PFSK-1 (cell line): ENCODE measurements around the gene DYRK2.

Experiments used
- POLR2AphosphoS5 ChIP-seq: IDR thresholded peaks from 2 replicates; pipeline ENCODE4 v1.6.1; 2012; ENCODE audit warnings: low read depth, mild to moderate bottlenecking, control low read depth, low read length, moderate library complexity
- TAF1 ChIP-seq: IDR thresholded peaks from 2 replicates; pipeline ENCODE4 v1.6.1; 2012; ENCODE audit warnings: low read length, control low read depth, borderline replicate concordance; ENCODE audit not compliant: insufficient read depth
- TF ChIP-seq, protein P1 (sequence below), 2 experiments: IDR thresholded peaks; 2 replicates each; pipeline versions ENCODE4 v1.6.1 to v1.8.0; 2011 to 2012; ENCODE audit warnings: low read depth in 2 of 2, low read length in 2 of 2, control low read depth in 1 of 2, inconsistent platforms in 1 of 2, mild to moderate bottlenecking in 1 of 2, moderate library complexity in 1 of 2; ENCODE audit not compliant: insufficient read depth in 1 of 2

DNA sequence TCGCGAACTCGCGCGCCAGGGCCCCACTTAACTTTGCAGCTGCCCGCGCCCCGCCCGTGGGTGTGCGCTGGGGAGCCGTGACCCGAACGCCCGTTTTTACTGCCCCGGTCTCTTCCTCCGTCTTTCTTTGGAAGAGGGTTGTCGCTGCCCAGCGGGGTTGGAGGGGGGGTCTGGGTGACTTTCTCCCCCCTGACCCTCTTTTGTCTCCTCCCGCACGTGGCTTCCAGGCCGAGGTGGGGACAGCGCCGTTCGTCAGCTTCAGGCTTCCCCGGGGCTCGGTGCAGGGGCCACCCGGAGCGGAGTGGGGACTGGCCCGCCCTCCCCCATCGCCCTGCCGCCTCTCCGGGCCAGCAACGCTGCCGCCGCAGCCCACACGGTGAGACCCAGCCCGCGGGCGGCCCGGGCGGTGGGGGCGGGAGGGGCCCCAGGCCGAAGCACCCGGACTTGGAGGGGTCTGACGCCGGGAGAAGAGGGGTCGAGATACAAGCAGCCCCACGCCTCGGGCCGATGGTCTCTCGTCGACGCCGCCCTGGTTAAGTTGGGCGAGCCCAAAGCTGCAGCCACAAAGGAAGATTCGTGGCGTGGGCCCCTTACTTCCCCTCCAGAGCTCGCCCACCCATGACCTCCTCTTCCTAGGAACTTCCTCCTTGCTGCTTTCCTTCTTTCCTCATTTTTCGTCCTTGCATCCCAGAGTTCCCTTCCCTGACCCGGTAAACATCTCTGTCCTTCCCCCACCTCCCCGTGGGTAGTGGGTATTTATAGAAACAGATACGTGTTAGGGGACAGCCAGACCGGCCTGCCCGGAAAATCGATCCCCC, 1.2 kb downstream of the DYRK2 start:
- TF ChIP-seq POLR2AphosphoS5, result no peak
- TF ChIP-seq TAF1, result no peak
- TF ChIP-seq, protein P1, sequence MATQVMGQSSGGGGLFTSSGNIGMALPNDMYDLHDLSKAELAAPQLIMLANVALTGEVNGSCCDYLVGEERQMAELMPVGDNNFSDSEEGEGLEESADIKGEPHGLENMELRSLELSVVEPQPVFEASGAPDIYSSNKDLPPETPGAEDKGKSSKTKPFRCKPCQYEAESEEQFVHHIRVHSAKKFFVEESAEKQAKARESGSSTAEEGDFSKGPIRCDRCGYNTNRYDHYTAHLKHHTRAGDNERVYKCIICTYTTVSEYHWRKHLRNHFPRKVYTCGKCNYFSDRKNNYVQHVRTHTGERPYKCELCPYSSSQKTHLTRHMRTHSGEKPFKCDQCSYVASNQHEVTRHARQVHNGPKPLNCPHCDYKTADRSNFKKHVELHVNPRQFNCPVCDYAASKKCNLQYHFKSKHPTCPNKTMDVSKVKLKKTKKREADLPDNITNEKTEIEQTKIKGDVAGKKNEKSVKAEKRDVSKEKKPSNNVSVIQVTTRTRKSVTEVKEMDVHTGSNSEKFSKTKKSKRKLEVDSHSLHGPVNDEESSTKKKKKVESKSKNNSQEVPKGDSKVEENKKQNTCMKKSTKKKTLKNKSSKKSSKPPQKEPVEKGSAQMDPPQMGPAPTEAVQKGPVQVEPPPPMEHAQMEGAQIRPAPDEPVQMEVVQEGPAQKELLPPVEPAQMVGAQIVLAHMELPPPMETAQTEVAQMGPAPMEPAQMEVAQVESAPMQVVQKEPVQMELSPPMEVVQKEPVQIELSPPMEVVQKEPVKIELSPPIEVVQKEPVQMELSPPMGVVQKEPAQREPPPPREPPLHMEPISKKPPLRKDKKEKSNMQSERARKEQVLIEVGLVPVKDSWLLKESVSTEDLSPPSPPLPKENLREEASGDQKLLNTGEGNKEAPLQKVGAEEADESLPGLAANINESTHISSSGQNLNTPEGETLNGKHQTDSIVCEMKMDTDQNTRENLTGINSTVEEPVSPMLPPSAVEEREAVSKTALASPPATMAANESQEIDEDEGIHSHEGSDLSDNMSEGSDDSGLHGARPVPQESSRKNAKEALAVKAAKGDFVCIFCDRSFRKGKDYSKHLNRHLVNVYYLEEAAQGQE (IDR thresholded peaks at IDR 0.05; ENCODE audit: insufficient read depth in 1 of 2, low read depth in 2 of 2, low read length in 2 of 2), result no peak
